Measurements from ENCODE around the gene TDP1.

Gene TDP1

GRCh38 chr14:89955745-89956660 lies at the start of gene TDP1:
TDP1 (plus strand) TSS chr14:89955927; CDS start chr14:89963115, 7,188 bp downstream.
- no peaks in the 10 kb centered on the region for H3K27me3 ChIP-seq
- peaks cover 0 to 10% (median 0%) of the 10 kb centered on the region in 3 donors for H3K36me3 ChIP-seq
- peak within 1 kb of the TSS; percentile 91 to 93 for H3K4me3 ChIP-seq
- no peak for TF ChIP-seq CTCF (IDR thresholded peaks at IDR 0.05)
- intact Hi-C loops (cut with DNase I; ENCODE audit: low total_unique reads), result loop anchor here (10.0 kb wide), 1 partner anchor 869 kb away; no protein-coding TSS in a partner anchor
- DNase-seq, result peak; percentile 94 to 97
- H3K27ac ChIP-seq, result peak within 1 kb of the TSS; percentile 93 to 97
- no peaks in the 10 kb centered on the region for H3K9me3 ChIP-seq
- H3K4me1 ChIP-seq, result peaks cover 0 to 23% (median 15%) of the 10 kb centered on the region in 4 donors

GRCh38 chr14:89906000-89906399 lies 49.7 kb upstream of the TDP1 start:
- H3K4me3 ChIP-seq, result no peak overlapping the region
- H3K27me3 ChIP-seq, result no peaks in the 10 kb centered on the region
- no peak overlapping the region for H3K27ac ChIP-seq
- H3K9me3 ChIP-seq, result no peaks in the 10 kb centered on the region
- TF ChIP-seq CTCF (IDR thresholded peaks at IDR 0.05), result no peak
- H3K36me3 ChIP-seq, result no peaks in the 10 kb centered on the region
- peaks cover 0 to 23% (median under 1%) of the 10 kb centered on the region in 4 donors for H3K4me1 ChIP-seq
- intact Hi-C loops (cut with DNase I; ENCODE audit: low total_unique reads), result no loop called here
- no peak for DNase-seq

- Histone ChIP-seq H3K9me3 (no peaks in the 10 kb centered on the region), H3K36me3 (no peaks in the 10 kb centered on the region), H3K27me3 (no peaks in the 10 kb centered on the region), H3K4me3 (no peak overlapping the region), H3K4me1 (peaks cover 0 to 39% (median 14%) of the 10 kb centered on the region in 4 donors), H3K27ac (no peak overlapping the region)
- intact Hi-C loops (cut with DNase I; ENCODE audit: low total_unique reads), result no loop called here
- no peak for DNase-seq
- no peak for TF ChIP-seq CTCF (IDR thresholded peaks at IDR 0.05)
These were observed 48.1 kb upstream of the TDP1 start for GRCh38 chr14:89907655-89908054.

DNA sequence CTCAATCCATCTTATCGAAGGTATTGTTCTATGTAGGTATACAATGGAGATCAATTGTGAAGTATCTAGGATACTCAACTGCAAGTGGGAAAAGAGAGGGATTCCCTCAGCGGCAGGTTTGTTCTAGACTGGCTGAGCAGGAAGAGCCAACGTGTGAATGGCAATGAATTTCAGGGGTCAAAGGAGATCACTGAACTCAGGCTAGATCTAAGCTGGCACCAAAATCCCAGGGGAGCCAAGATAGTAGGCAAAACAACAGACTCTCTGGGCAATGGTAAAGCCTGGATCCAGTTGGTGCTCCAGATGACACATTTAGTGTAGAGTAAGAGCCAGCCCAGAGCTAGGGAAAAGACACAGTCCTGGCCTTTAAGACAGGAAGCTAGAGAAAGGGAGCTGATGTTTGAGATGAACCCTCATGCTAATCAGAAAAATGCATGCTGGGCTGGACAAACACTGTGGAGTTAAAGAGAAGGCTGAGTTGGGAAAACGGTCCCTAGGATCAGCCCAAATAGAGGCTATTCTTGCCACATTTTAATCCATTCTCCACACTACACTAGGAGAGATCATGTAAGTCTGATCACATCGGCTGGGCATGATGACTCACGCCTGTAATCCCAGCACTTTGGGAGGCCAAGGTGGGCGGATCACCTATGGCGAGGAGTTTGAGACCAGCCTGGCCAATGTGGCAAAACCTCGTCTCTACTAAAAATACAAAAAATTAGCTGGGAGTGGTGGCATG lies 46.8 kb upstream of the TDP1 start:
- Histone ChIP-seq H3K9me3 (no peaks in the 10 kb centered on the region), H3K4me3 (no peak overlapping the region), H3K27ac (no peak overlapping the region), H3K36me3 (no peaks in the 10 kb centered on the region), H3K4me1 (peaks cover 0 to 33% (median 17%) of the 10 kb centered on the region in 4 donors), H3K27me3 (no peaks in the 10 kb centered on the region)
- no peak for DNase-seq
- intact Hi-C loops (cut with DNase I; ENCODE audit: low total_unique reads), result no loop called here
- TF ChIP-seq CTCF (IDR thresholded peaks at IDR 0.05), result no peak

GRCh38 chr14:89909586-89909985 lies 46.1 kb upstream of the TDP1 start:
- Histone ChIP-seq H3K27me3 (no peaks in the 10 kb centered on the region), H3K9me3 (no peaks in the 10 kb centered on the region), H3K4me3 (no peak overlapping the region), H3K36me3 (no peaks in the 10 kb centered on the region), H3K27ac (no peak overlapping the region), H3K4me1 (peaks cover 0 to 32% (median 17%) of the 10 kb centered on the region in 4 donors)
- no peak for DNase-seq
- intact Hi-C loops (cut with DNase I; ENCODE audit: low total_unique reads), result no loop called here
- no peak for TF ChIP-seq CTCF (IDR thresholded peaks at IDR 0.05)
